Trophoblast cell (in vitro differentiated cells and primary cell): ENCODE data around the gene XIST.

Source experiments
- DNase-seq, 2 donors: peaks; one replicate each; pipeline ENCODE4 v3.0.0-alpha.2; 2016
- H2AFZ ChIP-seq: 2 replicates; pipeline ENCODE4 v1.6.1; 2013; ENCODE audit warnings: low read length, moderate library complexity, mild to moderate bottlenecking; ENCODE audit not compliant: insufficient read depth, poor library complexity
- H2AK5ac ChIP-seq: 2 replicates; pipeline ENCODE4 v1.6.1; 2013; ENCODE audit warnings: mild to moderate bottlenecking, low read length
- H2BK120ac ChIP-seq: 2 replicates; pipeline ENCODE4 v1.6.1; 2013; ENCODE audit warnings: low read length, mild to moderate bottlenecking, moderate library complexity; ENCODE audit not compliant: insufficient read depth, poor library complexity
- H2BK12ac ChIP-seq: 2 replicates; pipeline ENCODE4 v1.6.1; 2013; ENCODE audit warnings: mild to moderate bottlenecking, low read length, moderate library complexity
- H2BK5ac ChIP-seq: 2 replicates; pipeline ENCODE4 v1.6.1; 2013; ENCODE audit warnings: low read length, low read depth, moderate library complexity, mild to moderate bottlenecking; ENCODE audit not compliant: poor library complexity
- H3K14ac ChIP-seq: 2 replicates; pipeline ENCODE4 v1.6.1; 2013; ENCODE audit warnings: mild to moderate bottlenecking, low read length
- H3K18ac ChIP-seq: 2 replicates; pipeline ENCODE4 v1.6.1; 2013; ENCODE audit warnings: mild to moderate bottlenecking, low read length
- H3K23ac ChIP-seq: 2 replicates; pipeline ENCODE4 v1.6.1; 2013; ENCODE audit warnings: low read length
- H3K27ac ChIP-seq: 2 replicates; pipeline ENCODE4 v1.5.1; 2013; ENCODE audit warnings: low read depth, mild to moderate bottlenecking, inconsistent platforms, low read length, moderate library complexity
- H3K27me3 ChIP-seq: 2 replicates; pipeline ENCODE4 v1.6.1; 2013; ENCODE audit warnings: inconsistent platforms, mild to moderate bottlenecking, low read length, moderate library complexity; ENCODE audit not compliant: insufficient read depth
- H3K36me3 ChIP-seq, 2 experiments: 1 replicate in 1 of 2; 2 replicates in 1 of 2; pipeline ENCODE4 v1.6.1; 2013; ENCODE audit warnings: low read length in 2 of 2, mild to moderate bottlenecking in 2 of 2, moderate library complexity in 1 of 2; ENCODE audit not compliant: insufficient read depth in 2 of 2, control insufficient read depth in 1 of 2
- H3K4ac ChIP-seq: 2 replicates; pipeline ENCODE4 v1.6.1; 2013; ENCODE audit warnings: low read depth, mild to moderate bottlenecking, low read length, moderate library complexity
- H3K4me1 ChIP-seq, 2 experiments: 1 replicate in 1 of 2; 2 replicates in 1 of 2; pipeline ENCODE4 v1.6.1; 2013; ENCODE audit warnings: low read length in 2 of 2, mild to moderate bottlenecking in 2 of 2, moderate library complexity in 1 of 2; ENCODE audit not compliant: insufficient read depth in 2 of 2, control insufficient read depth in 1 of 2
- H3K4me2 ChIP-seq: 2 replicates; pipeline ENCODE4 v1.6.1; 2013; ENCODE audit warnings: inconsistent platforms, mild to moderate bottlenecking, low read length, moderate library complexity
- H3K4me3 ChIP-seq: 2 replicates; pipeline ENCODE4 v1.5.1; 2013; ENCODE audit warnings: mild to moderate bottlenecking, low read depth, low read length, inconsistent platforms
- H3K79me1 ChIP-seq: one replicate; pipeline ENCODE4 v1.6.1; 2013; ENCODE audit warnings: low read length
- H3K79me2 ChIP-seq: 2 replicates; pipeline ENCODE4 v1.6.1; 2013; ENCODE audit warnings: low read length, mild to moderate bottlenecking; ENCODE audit not compliant: control insufficient read depth, insufficient read depth, poor library complexity
- H3K9ac ChIP-seq: 2 replicates; pipeline ENCODE4 v1.6.1; 2013; ENCODE audit warnings: mild to moderate bottlenecking, low read length
- H3K9me3 ChIP-seq: 2 replicates; pipeline ENCODE4 v1.6.1; 2013; ENCODE audit warnings: low read depth, mild to moderate bottlenecking, control low read depth, inconsistent platforms, low read length; ENCODE audit not compliant: insufficient read depth
- H4K12ac ChIP-seq: 2 replicates; pipeline ENCODE4 v1.6.1; 2013; ENCODE audit warnings: low read depth, mild to moderate bottlenecking, low read length, moderate library complexity
- H4K8ac ChIP-seq: 2 replicates; pipeline ENCODE4 v1.6.1; 2013; ENCODE audit warnings: low read depth, mild to moderate bottlenecking, low read length, moderate library complexity
- H4K91ac ChIP-seq: one replicate; pipeline ENCODE4 v1.6.1; 2013; ENCODE audit warnings: low read depth, mild to moderate bottlenecking, low read length, moderate library complexity
- WGBS: extraction: QIAGEN DNeasy Blood & Tissue Kit; methylation state at CpG from one replicate; pipeline ENCODE4 v1.1.7; 2013; ENCODE audit warnings: missing lambda C conversion rate; ENCODE audit not compliant: insufficient read length, insufficient coverage; ENCODE audit errors: extremely low coverage; 5-methylcytosine and 5-hydroxymethylcytosine counted together

XIST gene

DNA sequence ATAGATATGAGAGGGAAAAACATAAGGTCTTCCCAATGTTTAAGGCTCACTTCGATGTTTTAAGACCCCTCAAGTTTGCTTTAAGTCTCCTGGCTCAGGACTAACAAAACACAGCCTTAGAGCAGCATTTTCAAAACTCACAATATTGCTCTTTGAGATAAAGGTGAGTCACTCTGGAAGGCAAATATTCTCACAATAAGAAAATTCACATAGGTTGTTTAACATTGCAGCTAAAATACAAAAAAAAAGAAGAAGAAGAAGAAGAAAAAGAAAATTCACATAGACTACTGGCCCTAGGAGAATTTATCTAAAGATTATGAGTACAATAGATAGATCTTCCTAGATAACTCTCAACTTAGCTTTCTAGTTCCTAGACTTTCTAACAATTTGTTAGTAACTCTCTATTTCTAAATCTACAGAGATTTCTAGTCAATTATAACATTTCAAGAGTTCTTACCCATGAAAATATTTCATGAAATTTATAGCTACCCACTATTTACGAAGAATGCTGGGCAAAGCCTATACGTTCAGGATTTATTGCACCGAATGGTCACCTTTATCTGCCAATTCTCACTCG is 22.5 kb downstream of the XIST start:
- H3K36me3 ChIP-seq = no peaks in the 10 kb centered on the region
- no peak overlapping the region for H3K27ac ChIP-seq
- H4K91ac ChIP-seq = no peak overlapping the region
- H3K4me2 ChIP-seq = no peak overlapping the region
- no peaks in the 10 kb centered on the region for H3K27me3 ChIP-seq
- no peak overlapping the region for H2BK12ac ChIP-seq
- H3K4me3 ChIP-seq = no peak overlapping the region
- H4K12ac ChIP-seq = no peak overlapping the region
- H3K14ac ChIP-seq = no peak overlapping the region
- H4K8ac ChIP-seq = no peak overlapping the region
- H3K4ac ChIP-seq = no peak overlapping the region
- H2BK120ac ChIP-seq = no peak overlapping the region
- no peak overlapping the region for H3K9ac ChIP-seq
- no peak overlapping the region for H2AFZ ChIP-seq
- H2AK5ac ChIP-seq = no peak overlapping the region
- H3K79me1 ChIP-seq = no peaks in the 10 kb centered on the region
- H3K9me3 ChIP-seq = no peaks in the 10 kb centered on the region
- no peaks in the 10 kb centered on the region for H3K4me1 ChIP-seq
- H3K18ac ChIP-seq = no peak overlapping the region
- WGBS = no CpG with 5 or more reads among the region's 5 CpGs
- no peak for DNase-seq
- H3K79me2 ChIP-seq = no peaks in the 10 kb centered on the region
- no peak overlapping the region for H2BK5ac ChIP-seq
- no peak overlapping the region for H3K23ac ChIP-seq

DNA sequence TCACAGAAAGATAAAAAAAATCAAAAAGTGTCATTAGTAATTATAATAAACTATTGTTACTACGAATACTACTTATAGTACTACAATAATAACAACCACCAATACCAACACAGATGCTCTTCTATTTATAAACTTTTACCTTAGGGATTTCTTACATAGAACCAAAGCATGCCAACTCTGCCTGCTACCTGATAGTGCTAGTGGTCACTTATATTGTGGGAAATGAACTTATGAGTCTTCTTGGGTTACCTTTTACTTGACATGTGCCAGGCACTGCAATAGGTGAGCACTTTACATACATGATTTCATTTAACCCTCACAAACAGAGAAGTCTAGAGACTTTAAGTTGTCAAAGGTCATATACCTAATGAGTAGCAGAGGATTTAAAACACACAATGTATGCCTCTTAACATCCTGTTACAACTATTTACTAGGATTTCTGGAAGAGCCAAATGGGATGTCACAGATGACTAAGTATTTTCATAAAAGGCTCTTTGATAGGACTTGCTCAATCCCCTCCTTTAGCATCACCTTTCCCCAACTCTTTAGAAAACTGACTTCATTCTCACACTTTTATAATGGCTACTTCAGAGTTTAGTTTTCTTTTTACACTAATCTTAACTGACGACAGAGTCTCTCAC is 24.3 kb downstream of the XIST start:
- H3K18ac ChIP-seq = no peak overlapping the region
- H3K4me1 ChIP-seq = no peaks in the 10 kb centered on the region
- H3K4me3 ChIP-seq = no peak overlapping the region
- H2AK5ac ChIP-seq = no peak overlapping the region
- H2BK5ac ChIP-seq = no peak overlapping the region
- H4K12ac ChIP-seq = no peak overlapping the region
- H3K79me1 ChIP-seq = no peaks in the 10 kb centered on the region
- no peak overlapping the region for H3K27ac ChIP-seq
- H3K36me3 ChIP-seq = no peaks in the 10 kb centered on the region
- H2AFZ ChIP-seq = no peak overlapping the region
- H2BK120ac ChIP-seq = no peak overlapping the region
- no peaks in the 10 kb centered on the region for H3K27me3 ChIP-seq
- no peak overlapping the region for H3K4ac ChIP-seq
- no peaks in the 10 kb centered on the region for H3K79me2 ChIP-seq
- H3K9me3 ChIP-seq = no peaks in the 10 kb centered on the region
- no CpG with 5 or more reads among the region's 2 CpGs for WGBS
- no peak overlapping the region for H2BK12ac ChIP-seq
- no peak overlapping the region for H3K14ac ChIP-seq
- DNase-seq = no peak
- no peak overlapping the region for H4K91ac ChIP-seq
- H4K8ac ChIP-seq = no peak overlapping the region
- no peak overlapping the region for H3K23ac ChIP-seq
- H3K9ac ChIP-seq = no peak overlapping the region
- no peak overlapping the region for H3K4me2 ChIP-seq

DNA sequence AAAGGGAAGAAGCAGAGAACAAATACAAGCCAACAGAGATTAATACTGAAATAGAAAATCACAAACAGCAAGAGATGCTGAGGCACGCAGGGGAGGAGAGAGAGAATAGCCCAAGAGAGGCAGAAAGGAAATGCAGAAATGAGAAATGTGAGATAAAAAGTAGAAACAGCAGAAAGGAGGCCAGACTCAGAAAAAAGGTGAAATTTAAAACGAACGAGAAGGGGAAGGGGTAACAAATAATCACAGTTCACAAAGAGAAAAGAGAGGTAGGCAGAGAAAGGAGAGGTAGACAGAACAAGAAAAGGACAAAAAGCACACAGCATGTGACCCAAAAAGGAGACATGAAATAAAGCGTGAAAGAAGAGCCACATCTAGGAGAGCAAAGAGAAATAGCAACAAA is 25.1 kb downstream of the XIST start:
- no peak overlapping the region for H3K4ac ChIP-seq
- no peak overlapping the region for H4K12ac ChIP-seq
- H3K4me3 ChIP-seq = no peak overlapping the region
- H2AK5ac ChIP-seq = no peak overlapping the region
- H3K79me2 ChIP-seq = no peaks in the 10 kb centered on the region
- no peak overlapping the region for H3K23ac ChIP-seq
- no peak overlapping the region for H3K4me2 ChIP-seq
- DNase-seq = no peak
- no peaks in the 10 kb centered on the region for H3K9me3 ChIP-seq
- no peak overlapping the region for H2BK12ac ChIP-seq
- H2BK120ac ChIP-seq = no peak overlapping the region
- H3K18ac ChIP-seq = no peak overlapping the region
- no peak overlapping the region for H2BK5ac ChIP-seq
- no peaks in the 10 kb centered on the region for H3K79me1 ChIP-seq
- H3K4me1 ChIP-seq = no peaks in the 10 kb centered on the region
- no peak overlapping the region for H3K14ac ChIP-seq
- H3K36me3 ChIP-seq = no peaks in the 10 kb centered on the region
- H3K27me3 ChIP-seq = no peaks in the 10 kb centered on the region
- H4K91ac ChIP-seq = no peak overlapping the region
- no peak overlapping the region for H3K9ac ChIP-seq
- no CpG with 5 or more reads among the region's 4 CpGs for WGBS
- no peak overlapping the region for H3K27ac ChIP-seq
- no peak overlapping the region for H2AFZ ChIP-seq
- H4K8ac ChIP-seq = no peak overlapping the region

DNA sequence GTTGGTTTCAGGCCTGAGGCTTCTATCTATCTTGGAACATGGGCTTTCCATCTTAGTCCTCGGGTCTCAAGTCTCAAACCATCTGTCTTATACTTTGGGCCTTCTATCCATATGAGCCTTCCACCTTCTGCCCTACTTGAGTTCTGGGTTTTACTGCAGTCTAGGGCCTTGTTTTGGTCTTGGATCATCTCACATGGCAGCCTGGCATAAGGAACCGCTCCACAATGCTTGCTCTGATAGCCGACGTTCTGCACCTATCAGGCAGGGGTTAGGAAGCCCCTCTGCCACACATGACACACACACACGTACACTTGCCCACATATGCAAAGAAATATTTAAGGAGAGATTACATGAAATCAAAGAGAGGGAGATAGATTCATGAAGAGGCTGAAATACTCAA is 25.5 kb downstream of the XIST start:
- Histone ChIP-seq H3K23ac (no peak overlapping the region), H3K79me1 (no peaks in the 10 kb centered on the region), H3K9me3 (no peaks in the 10 kb centered on the region), H2BK5ac (no peak overlapping the region), H3K36me3 (no peaks in the 10 kb centered on the region), H4K8ac (no peak overlapping the region), H3K27me3 (no peaks in the 10 kb centered on the region), H3K4me1 (no peaks in the 10 kb centered on the region), H3K9ac (no peak overlapping the region), H3K4ac (no peak overlapping the region), H3K79me2 (no peaks in the 10 kb centered on the region), H3K18ac (no peak overlapping the region), H3K4me2 (no peak overlapping the region), H4K91ac (no peak overlapping the region), H2AK5ac (no peak overlapping the region), H3K14ac (no peak overlapping the region), H4K12ac (no peak overlapping the region), H3K27ac (no peak overlapping the region), H2BK12ac (no peak overlapping the region), H3K4me3 (no peak overlapping the region), H2AFZ (no peak overlapping the region), H2BK120ac (no peak overlapping the region)
- WGBS = no CpG with 5 or more reads among the region's 5 CpGs
- no peak for DNase-seq
